T-helper 2 cell treated with Interferon-gamma antibody and Interleukin-4, amounts not matched to agents 5 μg/mL and 100 μg/mL, for 36 hours (primary cell): ENCODE data around the gene GOLGA6A.
"Not testable (repeated sequence)": the region's sequence is repeated elsewhere in the genome, so short reads cannot be mapped to it uniquely, and the experiment has no call there.

Experiments used
- DNase-seq: peaks from one replicate; pipeline ENCODE4 v3.0.0; 2021; ENCODE audit warnings: low spot score
- H3K27ac Mint-ChIP-seq: one replicate; pipeline ENCODE4 v1.8.0; 2021; ENCODE audit warnings: mild to moderate bottlenecking, mixed read lengths
- H3K27me3 Mint-ChIP-seq: one replicate; pipeline ENCODE4 v1.8.0; 2021; ENCODE audit warnings: low read depth, mixed read lengths
- H3K36me3 Mint-ChIP-seq: one replicate; pipeline ENCODE4 v1.8.0; 2021; ENCODE audit warnings: low read depth, mixed read lengths
- H3K4me1 Mint-ChIP-seq: one replicate; pipeline ENCODE4 v1.8.0; 2021; ENCODE audit warnings: low read depth, mixed read lengths
- H3K4me3 Mint-ChIP-seq: one replicate; pipeline ENCODE4 v1.8.0; 2022; ENCODE audit warnings: mild to moderate bottlenecking, moderate library complexity, mixed read lengths
- H3K9me3 Mint-ChIP-seq: one replicate; pipeline ENCODE4 v1.8.0; 2021; ENCODE audit warnings: mixed read lengths

GOLGA6A gene

DNA sequence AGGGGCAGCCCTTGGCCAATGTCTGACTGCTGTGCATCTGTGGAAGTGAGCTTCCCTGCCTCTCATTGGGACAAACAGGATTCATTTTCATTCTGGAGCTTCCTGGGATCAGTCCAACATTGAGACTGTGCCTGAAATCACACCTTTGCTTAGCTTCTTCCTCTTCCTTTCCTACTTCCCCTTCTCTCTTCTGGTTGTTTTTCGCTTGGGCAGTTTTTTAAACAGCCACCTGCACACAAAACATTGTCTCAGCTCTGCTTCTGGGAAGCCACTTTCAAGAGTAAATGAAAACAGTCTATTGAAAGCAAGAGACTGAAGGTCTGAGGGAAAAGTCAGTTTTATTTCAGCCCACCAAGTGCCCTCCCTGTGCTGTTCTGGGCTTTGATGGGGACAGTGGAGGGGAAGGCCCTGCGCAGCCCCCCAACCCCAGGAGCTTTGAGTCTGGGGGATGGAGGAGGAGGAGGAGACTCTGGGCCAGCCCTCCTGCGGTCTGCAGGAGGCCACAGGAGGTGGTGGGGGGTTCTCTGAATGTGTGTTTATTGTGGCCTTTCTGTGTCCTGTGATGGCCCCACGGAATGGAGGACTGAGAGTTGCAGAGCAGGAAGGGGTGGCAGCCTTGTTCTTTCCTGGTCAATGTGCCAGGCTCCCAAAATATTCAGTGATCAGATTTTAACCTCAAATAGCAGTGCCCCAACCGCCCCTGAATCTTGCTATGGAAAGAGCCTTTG is 40.2 kb upstream of the GOLGA6A start:
- no peak overlapping the region for H3K27ac Mint-ChIP-seq
- no peak for DNase-seq
- peaks cover 36% of the 10 kb centered on the region for H3K27me3 Mint-ChIP-seq
- H3K4me3 Mint-ChIP-seq, result no peak overlapping the region
- no peaks in the 10 kb centered on the region for H3K36me3 Mint-ChIP-seq
- H3K9me3 Mint-ChIP-seq, result no peaks in the 10 kb centered on the region
- no peaks in the 10 kb centered on the region for H3K4me1 Mint-ChIP-seq

DNA sequence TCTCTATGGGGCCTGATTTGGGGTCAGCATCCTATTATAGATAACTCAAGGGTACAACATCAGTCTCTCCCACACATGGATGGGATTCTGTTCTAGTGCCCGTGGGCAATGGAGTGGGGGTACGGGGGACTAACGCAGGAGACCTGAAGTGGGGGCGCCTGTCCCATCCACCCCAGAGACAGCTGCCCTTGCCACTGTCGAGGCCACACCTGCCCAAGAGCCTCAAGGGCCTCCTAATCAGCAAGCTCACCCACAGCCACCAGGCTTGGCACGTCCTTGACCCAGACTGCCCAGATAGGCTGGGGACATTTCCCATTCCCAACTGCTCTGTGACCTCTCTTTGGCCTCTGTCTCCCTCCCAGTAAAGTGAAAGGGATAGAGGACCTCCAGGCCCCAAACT is 39.5 kb upstream of the GOLGA6A start:
- Mint-ChIP-seq H3K4me3 (no peak overlapping the region), H3K9me3 (no peaks in the 10 kb centered on the region), H3K27ac (no peak overlapping the region), H3K36me3 (no peaks in the 10 kb centered on the region), H3K27me3 (peaks cover 29% of the 10 kb centered on the region), H3K4me1 (no peaks in the 10 kb centered on the region)
- no peak for DNase-seq

DNA sequence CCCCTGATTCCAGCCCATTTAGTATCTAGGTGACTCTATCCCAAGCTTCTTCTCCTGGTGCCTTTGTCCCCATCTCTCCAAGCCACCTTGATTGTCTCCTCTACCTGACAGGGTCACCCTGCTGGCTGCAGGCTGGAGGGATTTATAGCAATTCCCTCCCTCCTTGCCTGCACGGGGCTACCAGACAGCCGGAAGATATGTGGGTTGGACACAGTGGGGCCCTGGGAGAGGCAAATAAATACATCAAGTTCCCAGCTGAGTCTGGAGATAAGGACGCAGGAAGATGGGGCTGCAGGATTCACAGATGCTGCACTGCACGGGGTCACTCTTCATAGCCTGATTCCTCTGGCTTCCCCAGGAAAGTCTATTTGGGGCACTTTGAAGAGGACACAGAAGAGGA is 38.7 kb upstream of the GOLGA6A start:
- Mint-ChIP-seq H3K36me3 (no peaks in the 10 kb centered on the region), H3K4me1 (no peaks in the 10 kb centered on the region), H3K4me3 (no peak overlapping the region), H3K9me3 (no peaks in the 10 kb centered on the region), H3K27ac (no peak overlapping the region), H3K27me3 (peaks cover 27% of the 10 kb centered on the region)
- DNase-seq, result no peak

DNA sequence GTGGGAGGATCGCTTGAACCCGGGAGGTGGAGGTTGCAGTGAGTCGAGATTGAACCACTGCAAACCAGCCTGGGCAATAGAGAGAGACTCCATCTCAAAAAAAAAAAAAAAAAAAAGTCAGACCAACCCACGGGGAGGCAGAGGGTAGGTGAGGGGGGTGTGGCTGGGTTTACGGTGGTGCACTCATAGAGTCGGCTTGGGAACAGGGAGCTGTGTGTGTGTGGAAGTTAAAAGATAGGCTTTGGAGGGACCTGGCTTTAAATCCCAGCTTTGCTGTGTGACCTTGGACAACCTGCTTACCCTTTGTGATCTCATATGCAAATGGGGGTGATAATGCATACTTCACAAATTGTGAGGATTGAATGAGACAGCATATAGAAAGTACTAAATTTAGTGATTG is 38.1 kb upstream of the GOLGA6A start:
- H3K27me3 Mint-ChIP-seq, result peaks cover 27% of the 10 kb centered on the region

DNA sequence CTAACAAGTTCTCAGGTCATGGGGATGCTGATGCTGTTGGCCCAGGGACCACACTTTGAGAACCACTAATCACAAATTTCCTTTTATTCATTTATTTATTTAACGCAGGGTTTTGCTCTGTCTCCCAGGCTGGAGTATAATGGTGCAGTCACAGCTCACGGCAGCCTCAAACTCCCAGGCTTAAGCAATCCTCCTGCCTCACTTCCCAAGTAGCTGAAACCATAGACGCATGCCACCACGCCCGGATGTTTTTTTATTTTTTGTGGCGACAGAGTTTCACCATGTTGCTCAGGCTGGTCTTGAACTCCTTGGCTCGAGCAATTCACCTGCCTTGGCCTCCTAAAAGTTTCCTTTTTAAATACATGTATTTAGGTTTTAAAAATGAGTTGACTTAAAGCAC is 27.4 kb upstream of the GOLGA6A start:
- H3K27me3 Mint-ChIP-seq, result peaks cover 2% of the 10 kb centered on the region
- no peak overlapping the region for H3K4me3 Mint-ChIP-seq
- no peaks in the 10 kb centered on the region for H3K9me3 Mint-ChIP-seq
- no peak for DNase-seq
- no peaks in the 10 kb centered on the region for H3K36me3 Mint-ChIP-seq
- H3K4me1 Mint-ChIP-seq, result no peaks in the 10 kb centered on the region
- H3K27ac Mint-ChIP-seq, result no peak overlapping the region

More for the DNA sequence above, 38.1 kb upstream of the GOLGA6A start:
- Mint-ChIP-seq H3K36me3 (no peaks in the 10 kb centered on the region), H3K27ac (no peak overlapping the region), H3K4me3 (no peak overlapping the region), H3K9me3 (no peaks in the 10 kb centered on the region), H3K4me1 (no peaks in the 10 kb centered on the region)
- no peak for DNase-seq

DNA sequence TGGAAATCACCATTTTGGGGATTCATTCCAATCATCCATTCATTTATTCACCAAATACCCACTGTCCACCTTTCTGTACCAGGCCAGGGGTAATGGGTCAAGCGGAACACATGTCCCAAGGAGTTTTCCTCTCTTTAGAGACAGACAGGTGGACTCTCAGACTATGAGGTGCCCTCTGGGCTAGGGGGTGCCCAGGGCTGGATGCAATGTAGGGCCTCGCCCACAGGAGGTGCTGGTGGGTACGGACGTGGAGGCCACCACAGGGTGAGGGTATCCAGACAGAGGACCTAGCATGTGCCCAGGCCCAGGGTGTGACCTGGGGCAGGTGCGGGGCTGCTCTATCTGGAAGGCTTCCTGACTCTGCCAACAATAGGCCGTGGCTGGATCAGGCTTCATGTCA is 26.3 kb upstream of the GOLGA6A start:
- DNase-seq, H3K27me3 Mint-ChIP-seq: not testable (repeated sequence)

DNA sequence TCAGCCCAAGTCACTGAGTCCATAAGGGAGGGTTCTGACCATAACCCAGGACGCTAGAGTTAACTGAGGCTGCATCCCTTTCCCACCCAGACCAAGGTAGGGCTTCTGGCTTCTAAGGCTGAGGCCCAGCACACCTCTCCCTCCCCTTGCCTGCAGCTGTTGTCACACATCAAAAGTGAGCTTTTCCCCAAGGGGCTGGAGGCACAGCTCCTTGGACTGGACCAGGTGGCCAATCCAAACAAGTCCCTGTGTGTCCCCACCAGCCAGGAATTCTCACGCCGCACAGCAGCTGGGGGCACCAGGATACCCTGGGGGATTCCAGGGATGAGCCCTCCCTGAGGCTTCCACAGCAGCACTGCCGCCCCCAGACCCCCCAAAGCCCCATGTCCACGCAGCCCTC is 25.8 kb upstream of the GOLGA6A start:
- H3K9me3 Mint-ChIP-seq, result no peaks in the 10 kb centered on the region
- H3K27ac Mint-ChIP-seq, result no peak overlapping the region
- no peaks in the 10 kb centered on the region for H3K27me3 Mint-ChIP-seq
- no peaks in the 10 kb centered on the region for H3K4me1 Mint-ChIP-seq
- H3K4me3 Mint-ChIP-seq, result no peak overlapping the region
- DNase-seq, result no peak
- no peaks in the 10 kb centered on the region for H3K36me3 Mint-ChIP-seq

More for the DNA sequence above, 26.3 kb upstream of the GOLGA6A start:
- not testable (repeated sequence) for H3K9me3 Mint-ChIP-seq, H3K27ac Mint-ChIP-seq, H3K4me1 Mint-ChIP-seq, H3K4me3 Mint-ChIP-seq, H3K36me3 Mint-ChIP-seq

DNA sequence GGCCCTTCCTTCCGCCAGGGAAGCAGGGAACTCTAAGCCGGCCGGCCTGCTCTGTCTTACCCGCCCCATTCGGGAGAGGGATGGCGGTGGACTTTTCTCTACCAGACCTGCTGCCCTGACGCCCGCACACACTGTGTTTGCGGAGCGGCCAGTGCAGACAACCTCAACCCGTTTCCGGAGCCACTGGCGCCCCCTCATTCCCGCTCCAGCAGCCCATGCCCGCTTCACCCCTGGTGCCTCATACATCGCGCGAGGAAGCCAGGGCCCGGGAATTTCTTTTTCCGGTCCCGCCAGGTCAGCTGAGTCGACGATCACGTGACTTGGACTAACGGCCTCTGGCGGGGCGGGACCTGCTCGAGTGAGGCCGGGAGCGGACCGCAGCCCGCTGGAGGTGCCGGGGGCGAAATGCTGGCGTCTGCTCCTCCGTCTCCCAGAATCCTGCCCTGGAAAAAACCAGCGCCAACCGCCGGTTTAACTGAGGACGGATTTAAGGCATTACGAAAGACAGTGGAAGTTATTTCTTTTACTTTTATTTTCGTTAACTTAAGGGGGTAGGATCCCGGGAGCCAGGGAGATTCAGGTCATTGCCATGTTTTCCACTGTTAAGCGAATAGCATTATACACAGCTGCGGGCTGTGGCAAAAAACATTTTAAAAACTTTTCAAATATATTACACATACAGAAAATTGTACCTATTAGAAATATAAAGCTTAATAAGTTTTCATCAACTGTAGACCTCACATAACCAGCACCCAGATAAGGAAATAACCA is 17.8 kb upstream of the GOLGA6A start:
- Mint-ChIP-seq H3K4me3 (peak overlapping the region; percentile 84), H3K27ac (peak overlapping the region; percentile 87)
- not testable (repeated sequence) for H3K27me3 Mint-ChIP-seq, H3K9me3 Mint-ChIP-seq, H3K36me3 Mint-ChIP-seq, H3K4me1 Mint-ChIP-seq
- peak; percentile 86 for DNase-seq

DNA sequence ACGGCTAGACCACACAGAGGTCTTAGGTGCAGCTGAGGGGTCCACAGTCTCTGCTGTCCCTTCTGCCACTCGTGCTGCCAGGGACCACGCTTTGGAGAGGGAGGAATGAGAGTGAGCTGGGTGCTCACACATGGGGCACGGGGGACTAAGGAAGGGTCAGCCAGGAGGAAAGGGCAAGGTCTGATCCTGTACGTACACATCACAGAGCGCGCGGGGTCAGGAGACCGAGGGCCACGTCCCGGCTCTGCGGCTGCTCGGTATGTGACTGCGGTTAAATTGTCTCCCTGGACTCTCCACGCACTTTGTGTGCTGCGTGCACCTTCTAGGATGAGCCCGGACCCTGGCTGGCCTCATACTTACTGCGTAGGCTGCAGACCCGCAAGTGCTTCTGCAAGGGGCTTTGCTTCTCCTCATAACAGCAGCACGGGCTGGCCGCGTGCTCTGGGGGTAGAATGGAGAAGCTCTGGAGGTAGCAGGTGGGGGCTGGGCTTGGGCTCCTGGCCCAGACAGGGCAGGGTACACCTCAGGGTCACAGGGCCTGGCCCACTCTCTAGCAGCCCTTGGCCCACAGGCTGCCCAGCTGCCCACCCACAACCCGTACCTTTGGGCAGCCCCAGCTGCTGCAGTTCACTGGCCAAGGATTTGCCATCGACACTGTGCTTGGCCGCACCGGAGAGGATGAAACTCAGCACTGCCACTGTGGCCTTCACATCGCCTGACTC is 14.6 kb upstream of the GOLGA6A start:
- H3K4me3 Mint-ChIP-seq, H3K9me3 Mint-ChIP-seq, H3K36me3 Mint-ChIP-seq, DNase-seq, H3K27ac Mint-ChIP-seq, H3K4me1 Mint-ChIP-seq, H3K27me3 Mint-ChIP-seq: not testable (repeated sequence)

DNA sequence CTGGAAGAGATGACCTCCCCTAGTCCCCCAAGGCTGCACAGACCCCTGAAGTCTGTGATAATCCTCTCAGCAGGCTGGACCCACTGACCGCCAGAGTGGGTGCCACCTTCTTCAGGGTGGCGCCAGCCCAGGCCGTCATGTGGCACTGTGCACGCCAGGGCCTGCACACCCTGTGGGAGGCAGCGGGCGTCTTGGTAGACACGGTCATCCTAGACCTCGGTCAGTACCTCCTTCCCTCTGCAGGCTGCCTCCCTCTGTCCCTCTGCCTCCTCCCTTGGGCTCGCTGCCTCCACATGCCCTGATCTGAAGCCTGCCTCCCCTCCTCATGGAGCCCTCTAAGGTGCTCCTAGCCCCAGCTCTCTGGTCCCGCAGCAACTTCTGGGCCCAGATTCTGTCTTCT is 13.3 kb upstream of the GOLGA6A start:
- H3K27ac Mint-ChIP-seq, H3K4me3 Mint-ChIP-seq: not testable (repeated sequence)

DNA sequence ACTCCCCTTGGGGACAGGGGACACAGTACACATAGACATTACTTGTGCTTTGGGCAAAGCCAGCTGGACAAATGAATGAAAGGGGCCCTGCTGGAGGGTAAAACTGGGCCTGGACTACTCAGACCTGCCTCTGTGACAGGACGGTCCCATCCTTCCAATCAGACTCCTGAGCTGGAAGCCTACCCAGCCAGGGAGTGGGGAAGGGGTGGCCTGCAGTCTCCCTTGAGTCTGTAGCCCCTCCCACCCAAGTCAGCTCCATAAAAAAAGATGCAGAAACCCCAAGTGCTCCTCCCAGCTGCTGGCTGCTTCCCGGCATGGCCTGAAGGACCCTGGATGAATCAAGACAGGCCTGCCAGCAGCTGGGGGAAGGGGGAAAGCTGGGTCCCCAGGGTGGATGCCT is 12.2 kb upstream of the GOLGA6A start:
- H3K27me3 Mint-ChIP-seq, H3K4me1 Mint-ChIP-seq, H3K4me3 Mint-ChIP-seq, DNase-seq, H3K27ac Mint-ChIP-seq, H3K9me3 Mint-ChIP-seq, H3K36me3 Mint-ChIP-seq: not testable (repeated sequence)

More for the DNA sequence above, 13.3 kb upstream of the GOLGA6A start:
- DNase-seq, H3K9me3 Mint-ChIP-seq, H3K4me1 Mint-ChIP-seq, H3K27me3 Mint-ChIP-seq, H3K36me3 Mint-ChIP-seq: not testable (repeated sequence)

DNA sequence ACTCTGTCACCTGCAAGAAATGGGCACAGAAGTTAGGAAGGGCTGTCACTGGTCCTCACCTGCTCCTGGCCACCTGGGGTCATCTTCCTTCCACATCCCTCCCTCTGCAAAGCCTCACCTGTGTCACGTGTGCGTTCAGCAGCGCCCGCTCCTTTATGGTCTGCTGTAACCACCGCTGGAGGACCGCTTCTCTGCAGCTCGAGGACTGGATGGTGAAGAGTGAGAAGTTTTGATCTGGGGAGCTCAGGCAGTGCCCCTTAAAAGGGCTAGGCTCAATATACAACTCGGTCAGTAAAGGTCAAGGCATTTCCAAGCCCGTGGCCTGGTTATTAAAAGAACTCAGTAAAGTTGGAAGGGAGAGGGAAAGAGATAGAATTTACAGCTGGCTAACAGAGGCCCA is 6.6 kb downstream of the GOLGA6A start:
- not testable (repeated sequence) for H3K9me3 Mint-ChIP-seq, H3K27ac Mint-ChIP-seq, H3K4me3 Mint-ChIP-seq, H3K36me3 Mint-ChIP-seq, DNase-seq, H3K27me3 Mint-ChIP-seq, H3K4me1 Mint-ChIP-seq

DNA sequence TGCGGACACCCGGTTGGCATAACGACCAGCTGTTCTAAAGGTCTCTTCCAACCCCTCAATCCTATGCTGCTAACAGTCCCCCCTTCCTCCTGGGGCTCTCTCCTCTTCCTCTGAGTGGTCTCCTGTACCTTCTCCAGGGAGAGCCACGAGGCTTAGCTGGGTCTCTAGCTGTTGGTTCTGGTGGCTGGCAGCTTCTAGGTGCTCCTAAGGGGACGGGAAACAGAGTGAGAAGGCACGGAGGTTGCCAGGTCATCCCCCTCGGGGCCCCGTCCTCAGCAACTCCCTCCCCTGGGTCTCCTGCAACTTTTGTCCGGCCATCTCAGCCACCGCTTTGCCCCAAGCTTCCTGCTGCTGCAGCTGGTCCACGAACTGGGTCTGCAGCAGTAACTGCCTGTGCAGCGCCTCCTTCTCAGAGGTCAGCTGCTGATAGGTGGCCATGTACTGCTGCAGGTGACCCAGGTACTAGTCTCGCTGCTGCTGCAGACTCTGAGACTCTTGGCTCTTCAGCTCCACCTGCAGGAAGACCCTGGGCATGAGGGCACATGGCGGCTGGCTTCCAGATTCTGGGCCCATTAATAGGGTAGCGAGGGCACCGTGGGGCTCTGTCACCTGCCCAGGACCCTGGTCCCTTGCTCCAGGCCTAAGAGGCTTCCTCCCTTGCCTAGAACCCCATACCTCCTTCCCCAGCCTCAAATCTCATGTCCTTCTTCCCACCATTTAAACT is 9.6 kb downstream of the GOLGA6A start:
- DNase-seq, H3K9me3 Mint-ChIP-seq, H3K27ac Mint-ChIP-seq, H3K4me3 Mint-ChIP-seq, H3K4me1 Mint-ChIP-seq, H3K27me3 Mint-ChIP-seq, H3K36me3 Mint-ChIP-seq: not testable (repeated sequence)

DNA sequence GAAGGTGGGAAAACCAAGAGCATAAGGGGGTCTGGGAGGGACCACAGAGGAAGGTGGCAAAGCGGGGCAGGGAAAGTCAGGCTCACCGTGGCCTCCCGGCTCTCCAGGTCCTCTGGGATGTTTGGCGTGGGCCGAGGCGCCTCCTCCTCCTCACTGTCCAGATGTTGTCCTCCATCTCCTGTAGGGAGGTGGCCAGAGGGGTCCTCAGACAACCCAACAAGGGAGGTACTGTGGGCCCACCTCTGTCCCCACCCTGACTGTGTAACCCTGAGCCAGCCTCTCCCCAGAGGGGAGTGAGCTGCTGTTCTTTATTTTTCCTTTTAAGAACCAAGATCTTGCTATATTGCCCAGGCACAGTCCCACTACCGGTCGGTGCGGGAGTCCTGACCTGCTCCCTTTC is 10.2 kb downstream of the GOLGA6A start:
- H3K4me3 Mint-ChIP-seq, H3K36me3 Mint-ChIP-seq, DNase-seq, H3K9me3 Mint-ChIP-seq, H3K4me1 Mint-ChIP-seq, H3K27me3 Mint-ChIP-seq, H3K27ac Mint-ChIP-seq: not testable (repeated sequence)
